H9 (cell line): Measurements from ENCODE around the gene APOBEC3A. TPM values are rescaled to one million over a fixed set of nuclear protein-coding genes. Genes with fewer than 3 reads are reported as not detected.

Experiments used
- DNase-seq: peaks from one replicate; pipeline ENCODE4 v3.0.0-alpha.2; 2017
- H2AFZ ChIP-seq: one replicate; pipeline ENCODE4 v1.6.1; 2013; ENCODE audit warnings: mild to moderate bottlenecking, low read length, control low read depth, moderate library complexity
- H2AK5ac ChIP-seq: 2 replicates; pipeline ENCODE4 v1.6.1; 2013; ENCODE audit warnings: low read length, control low read depth, mixed read lengths; ENCODE audit not compliant: insufficient read length
- H2BK120ac ChIP-seq: one replicate; pipeline ENCODE4 v1.6.1; 2013; ENCODE audit warnings: low read depth, mild to moderate bottlenecking, low read length, control low read depth, inconsistent platforms; ENCODE audit not compliant: poor library complexity, severe bottlenecking
- H2BK12ac ChIP-seq: 2 replicates; pipeline ENCODE4 v1.6.1; 2013; ENCODE audit warnings: low read length, control low read depth, mixed read lengths, low read depth; ENCODE audit not compliant: insufficient read length
- H2BK15ac ChIP-seq: 2 replicates; pipeline ENCODE4 v1.6.1; 2013; ENCODE audit warnings: low read depth, low read length, control low read depth
- H2BK20ac ChIP-seq: one replicate; pipeline ENCODE4 v1.6.1; 2013; ENCODE audit warnings: low read depth, mild to moderate bottlenecking, low read length, control low read depth, inconsistent platforms; ENCODE audit not compliant: poor library complexity, severe bottlenecking
- H2BK5ac ChIP-seq: 2 replicates; pipeline ENCODE4 v1.6.1; 2013; ENCODE audit warnings: low read length, control low read depth, mixed read lengths; ENCODE audit not compliant: insufficient read length
- H3K14ac ChIP-seq: 2 replicates; pipeline ENCODE4 v1.6.1; 2013; ENCODE audit warnings: low read length, control low read depth; ENCODE audit not compliant: insufficient read depth
- H3K18ac ChIP-seq: 2 replicates; pipeline ENCODE4 v1.6.1; 2013; ENCODE audit warnings: low read depth, mild to moderate bottlenecking, mixed read lengths, low read length, control low read depth; ENCODE audit not compliant: insufficient read length
- H3K23ac ChIP-seq: 2 replicates; pipeline ENCODE4 v1.6.1; 2013; ENCODE audit warnings: low read length, control low read depth, mixed read lengths, low read depth; ENCODE audit not compliant: insufficient read length
- H3K23me2 ChIP-seq: 2 replicates; pipeline ENCODE4 v1.6.1; 2013; ENCODE audit warnings: low read depth, mild to moderate bottlenecking, mixed read lengths, low read length, control low read depth; ENCODE audit not compliant: insufficient read length, poor library complexity, severe bottlenecking
- H3K27ac ChIP-seq: 2 replicates; pipeline ENCODE4 v1.5.1; 2013; ENCODE audit warnings: low read length, control low read depth, mixed read lengths, low read depth; ENCODE audit not compliant: insufficient read length
- H3K27me3 ChIP-seq: 2 replicates; pipeline ENCODE4 v1.6.1; 2013; ENCODE audit warnings: low read length, control low read depth, inconsistent platforms; ENCODE audit not compliant: insufficient read depth
- H3K4ac ChIP-seq: 2 replicates; pipeline ENCODE4 v1.6.1; 2013; ENCODE audit warnings: low read depth, mild to moderate bottlenecking, control low read depth, inconsistent platforms, low read length, moderate library complexity
- H3K4me1 ChIP-seq: 2 replicates; pipeline ENCODE4 v1.6.1; 2013; ENCODE audit warnings: low read length, control low read depth, inconsistent platforms; ENCODE audit not compliant: insufficient read depth
- H3K4me2 ChIP-seq: 2 replicates; pipeline ENCODE4 v1.6.1; 2013; ENCODE audit warnings: low read length, control low read depth, mixed read lengths; ENCODE audit not compliant: insufficient read length, insufficient read depth
- H3K56ac ChIP-seq: 2 replicates; pipeline ENCODE4 v1.6.1; 2013; ENCODE audit warnings: low read depth, mild to moderate bottlenecking, mixed read lengths, low read length, control low read depth; ENCODE audit not compliant: insufficient read length
- H3K79me1 ChIP-seq: 2 replicates; pipeline ENCODE4 v1.6.1; 2013; ENCODE audit warnings: low read depth, mild to moderate bottlenecking, moderate library complexity, low read length, control low read depth, inconsistent platforms; ENCODE audit not compliant: insufficient read depth, poor library complexity, severe bottlenecking
- H3K79me2 ChIP-seq: 2 replicates; pipeline ENCODE4 v1.6.1; 2013; ENCODE audit warnings: low read length, control low read depth, inconsistent platforms; ENCODE audit not compliant: insufficient read depth
- H3K9ac ChIP-seq: 2 replicates; pipeline ENCODE4 v1.6.1; 2013; ENCODE audit warnings: low read length, control low read depth, mixed read lengths; ENCODE audit not compliant: insufficient read length; ENCODE audit errors: extremely low read depth
- H3K9me3 ChIP-seq: one replicate; pipeline ENCODE4 v1.6.1; 2013; ENCODE audit warnings: low read depth, low read length, inconsistent platforms; ENCODE audit not compliant: control insufficient read depth
- H3T11ph ChIP-seq: one replicate; pipeline ENCODE4 v1.6.1; 2013; ENCODE audit warnings: mild to moderate bottlenecking, low read length, control low read depth, inconsistent platforms
- H4K20me1 ChIP-seq: one replicate; pipeline ENCODE4 v1.6.1; 2013; ENCODE audit not compliant: control insufficient read depth, insufficient read length, insufficient read depth
- H4K5ac ChIP-seq: 2 replicates; pipeline ENCODE4 v1.6.1; 2013; ENCODE audit warnings: low read depth, mild to moderate bottlenecking, mixed read lengths, low read length, control low read depth; ENCODE audit not compliant: insufficient read length
- H4K8ac ChIP-seq: replicated peaks from 2 replicates; pipeline ENCODE4 v1.6.1; 2013; ENCODE audit warnings: low read length, control low read depth, mixed read lengths, low read depth; ENCODE audit not compliant: insufficient read length
- H4K91ac ChIP-seq: 2 replicates; pipeline ENCODE4 v1.6.1; 2013; ENCODE audit warnings: low read depth, mild to moderate bottlenecking, moderate library complexity, mixed read lengths, low read length, control low read depth; ENCODE audit not compliant: insufficient read length
- H3K27ac Mint-ChIP-seq, 3 experiments: 2 replicates in 2 of 3; 3 replicates in 1 of 3; pipeline ENCODE4 v1.8.0; 2020 to 2021; ENCODE audit warnings: mixed read lengths in 3 of 3, mild to moderate bottlenecking in 1 of 3, moderate library complexity in 1 of 3
- H3K27me3 Mint-ChIP-seq: 2 replicates; pipeline ENCODE4 v1.8.0; 2021; ENCODE audit warnings: low read depth, mild to moderate bottlenecking, moderate library complexity, mixed read lengths
- H3K36me3 Mint-ChIP-seq, 3 experiments: 2 replicates in 2 of 3; 3 replicates in 1 of 3; pipeline ENCODE4 v1.8.0; 2020 to 2021; ENCODE audit warnings: low read depth in 3 of 3, mixed read lengths in 3 of 3; ENCODE audit not compliant: insufficient read depth in 1 of 3
- H3K4me1 Mint-ChIP-seq, 2 experiments: 2 replicates each; pipeline ENCODE4 v1.8.0; 2020; ENCODE audit warnings: mixed read lengths in 2 of 2
- H3K4me3 Mint-ChIP-seq, 2 experiments: 2 replicates in 1 of 2; 3 replicates in 1 of 2; pipeline ENCODE4 v1.8.0; 2020 to 2021; ENCODE audit warnings: mild to moderate bottlenecking in 2 of 2, mixed read lengths in 2 of 2, moderate library complexity in 1 of 2
- H3K9me3 Mint-ChIP-seq, 2 experiments: 2 replicates in 1 of 2; 3 replicates in 1 of 2; pipeline ENCODE4 v1.8.0; 2020; ENCODE audit warnings: mild to moderate bottlenecking in 2 of 2, mixed read lengths in 2 of 2, moderate library complexity in 1 of 2
- WGBS: extraction: QIAGEN DNeasy Blood & Tissue Kit; methylation state at CpG from one replicate; pipeline ENCODE4 v1.1.7; 2013; ENCODE audit warnings: missing lambda C conversion rate, low lambda C conversion rate, mixed read lengths; ENCODE audit not compliant: insufficient read length; ENCODE audit errors: extremely low coverage; 5-methylcytosine and 5-hydroxymethylcytosine counted together
- total RNA-seq: library from RNA; stranded (reverse); gene quantifications from 2 replicates; pipeline ENCODE4 v1.2.1, GENCODE V29; 2021
- TF ChIP-seq, protein P1 (sequence below): fragments of 200-600 bp; sonication (generic); conservative IDR thresholded peaks from 3 replicates; pipeline ENCODE4 v1.8.0; 2021; ENCODE audit warnings: antibody characterized with exemption, mild to moderate bottlenecking

Gene APOBEC3A
- total RNA-seq, 1 experiment from 2014 or later = not detected

DNA sequence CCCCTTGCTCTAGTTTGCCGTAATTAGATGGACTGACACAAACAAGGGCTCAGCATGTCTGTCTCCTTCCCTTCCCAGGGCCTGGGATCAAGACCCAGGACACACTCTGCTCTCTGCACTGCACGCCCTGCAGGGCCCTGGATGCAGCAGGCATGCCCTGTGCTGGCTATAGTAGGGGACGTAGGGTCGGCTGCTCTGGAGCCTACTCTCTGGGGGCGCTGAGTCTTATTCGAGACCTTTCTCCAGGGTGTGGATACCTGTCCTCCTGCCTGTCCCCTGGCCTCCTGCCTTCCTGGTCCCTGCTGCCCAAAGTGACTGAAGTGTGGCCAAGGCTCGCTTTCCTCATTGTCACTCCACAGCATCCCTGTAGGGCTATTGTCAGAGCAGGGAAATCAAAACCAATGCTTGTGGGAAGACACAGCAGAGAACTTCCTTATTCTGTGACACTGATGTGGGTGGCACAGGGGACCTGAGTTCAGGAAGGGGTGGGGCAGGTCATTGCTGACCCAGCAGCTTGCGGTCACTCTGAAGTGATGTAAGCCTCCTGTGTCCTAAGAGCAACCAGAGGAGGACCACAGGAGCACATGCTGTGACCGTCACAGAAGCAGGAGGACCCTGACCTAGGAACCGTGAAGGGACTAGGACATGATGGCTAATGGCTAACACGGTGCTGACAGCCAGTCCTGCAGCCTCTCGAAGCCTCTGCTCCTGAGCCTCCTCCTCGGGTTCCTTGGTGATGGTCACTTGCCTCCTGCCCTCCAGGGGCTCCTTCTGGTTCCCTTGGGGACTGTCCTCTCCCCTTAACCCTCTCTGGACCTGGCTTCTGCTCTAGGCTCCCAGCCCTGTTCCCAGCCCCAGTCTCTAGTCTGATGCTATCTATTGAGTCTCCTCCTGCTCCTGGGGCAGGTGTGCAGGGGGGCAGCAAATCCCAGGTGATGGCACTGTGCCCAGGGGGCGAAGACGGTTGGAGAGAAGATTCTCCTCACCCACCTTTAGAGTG is 10.3 kb downstream of the APOBEC3A start:
- H3K27ac Mint-ChIP-seq = no peak overlapping the region
- H3K27me3 ChIP-seq = no peaks in the 10 kb centered on the region
- H3K27me3 Mint-ChIP-seq = peaks cover 16% of the 10 kb centered on the region
- H2BK12ac ChIP-seq = no peak overlapping the region
- no peak overlapping the region for H4K8ac ChIP-seq
- H4K5ac ChIP-seq = no peak overlapping the region
- no peak overlapping the region for H2BK20ac ChIP-seq
- H3K79me2 ChIP-seq = no peaks in the 10 kb centered on the region
- H2BK5ac ChIP-seq = no peak overlapping the region
- H4K20me1 ChIP-seq = no peaks in the 10 kb centered on the region
- no peak overlapping the region for H3K23ac ChIP-seq
- H3K9me3 ChIP-seq = no peaks in the 10 kb centered on the region
- H3K18ac ChIP-seq = no peak overlapping the region
- no peaks in the 10 kb centered on the region; a peak in 2 of 5 replicates for H3K9me3 Mint-ChIP-seq
- H3K36me3 Mint-ChIP-seq = no peaks in the 10 kb centered on the region
- no peak overlapping the region for H2AFZ ChIP-seq
- H3K14ac ChIP-seq = no peak overlapping the region; the same call in 1 of the 2 replicates
- no CpG with 5 or more reads among the region's 15 CpGs for WGBS
- H3K79me1 ChIP-seq = no peaks in the 10 kb centered on the region
- no peak overlapping the region for H4K91ac ChIP-seq
- H2AK5ac ChIP-seq = no peak overlapping the region
- no peak overlapping the region for H3K9ac ChIP-seq
- no peak overlapping the region for H3K27ac ChIP-seq
- H3K23me2 ChIP-seq = no peaks in the 10 kb centered on the region
- no peak for DNase-seq
- no peak overlapping the region for H3K56ac ChIP-seq
- peaks cover 19 to 28% of the 10 kb centered on the region in 2 experiments for H3K4me1 Mint-ChIP-seq
- no peak overlapping the region for H3T11ph ChIP-seq
- H3K4me2 ChIP-seq = no peak overlapping the region
- no peak overlapping the region for H2BK15ac ChIP-seq
- H3K4me3 Mint-ChIP-seq = no peak overlapping the region
- H3K4ac ChIP-seq = no peak overlapping the region
- no peak overlapping the region for H2BK120ac ChIP-seq
- TF ChIP-seq, protein P1, sequence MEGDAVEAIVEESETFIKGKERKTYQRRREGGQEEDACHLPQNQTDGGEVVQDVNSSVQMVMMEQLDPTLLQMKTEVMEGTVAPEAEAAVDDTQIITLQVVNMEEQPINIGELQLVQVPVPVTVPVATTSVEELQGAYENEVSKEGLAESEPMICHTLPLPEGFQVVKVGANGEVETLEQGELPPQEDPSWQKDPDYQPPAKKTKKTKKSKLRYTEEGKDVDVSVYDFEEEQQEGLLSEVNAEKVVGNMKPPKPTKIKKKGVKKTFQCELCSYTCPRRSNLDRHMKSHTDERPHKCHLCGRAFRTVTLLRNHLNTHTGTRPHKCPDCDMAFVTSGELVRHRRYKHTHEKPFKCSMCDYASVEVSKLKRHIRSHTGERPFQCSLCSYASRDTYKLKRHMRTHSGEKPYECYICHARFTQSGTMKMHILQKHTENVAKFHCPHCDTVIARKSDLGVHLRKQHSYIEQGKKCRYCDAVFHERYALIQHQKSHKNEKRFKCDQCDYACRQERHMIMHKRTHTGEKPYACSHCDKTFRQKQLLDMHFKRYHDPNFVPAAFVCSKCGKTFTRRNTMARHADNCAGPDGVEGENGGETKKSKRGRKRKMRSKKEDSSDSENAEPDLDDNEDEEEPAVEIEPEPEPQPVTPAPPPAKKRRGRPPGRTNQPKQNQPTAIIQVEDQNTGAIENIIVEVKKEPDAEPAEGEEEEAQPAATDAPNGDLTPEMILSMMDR = no peak
- no peaks in the 10 kb centered on the region; the same call in 1 of the 2 replicates for H3K4me1 ChIP-seq
